Measurements from ENCODE around the gene INSIG1. TPM values are rescaled to one million over a fixed set of nuclear protein-coding genes. Genes with fewer than 3 reads are reported as not detected.

Gene INSIG1
- polyA plus RNA-seq, 1 of the 3 experiments (the other 2 are of a cell fraction): 6.4 TPM

- no peak for TF ChIP-seq EZH2phosphoT487 (IDR thresholded peaks at IDR 0.05; ENCODE audit: borderline replicate concordance, low read depth)
- TF ChIP-seq TEAD4 (IDR thresholded peaks at IDR 0.05; ENCODE audit: borderline replicate concordance, insufficient read depth): no peak
- TF ChIP-seq SMC3 (IDR thresholded peaks at IDR 0.05; ENCODE audit: low read depth, low read length): no peak
- no peak for TF ChIP-seq USF2 (IDR thresholded peaks at IDR 0.05; ENCODE audit: borderline replicate concordance, low read depth, low read length)
- TF ChIP-seq POLR2AphosphoS5 (IDR thresholded peaks at IDR 0.05; ENCODE audit: low read depth, low read length): no peak
Measured at GRCh38 chr7:155341463-155341983, 43.8 kb downstream of the INSIG1 start (continued).

- no peak overlapping the region for H3K27ac ChIP-seq (ENCODE audit: low read depth in 2 of 2, low read length in 1 of 2)
- H3K9me2 ChIP-seq: no peaks in the 10 kb centered on the region
- H3K4me1 ChIP-seq (ENCODE audit: control insufficient read depth in 1 of 2, insufficient read depth in 2 of 2, low read depth in 1 of 2, low read length in 1 of 2): peaks cover 0 to 3% of the 10 kb centered on the region in 2 experiments; a peak in 1 of 4 replicates
- 43% methylated on average over 11 of the region's 11 CpGs for WGBS (ENCODE audit: low lambda C conversion rate)
- H2AFZ ChIP-seq (ENCODE audit: low read depth): no peak overlapping the region
- POLR2A ChIA-PET: no interaction called here
- H3K79me2 ChIP-seq (ENCODE audit: insufficient read depth): no peaks in the 10 kb centered on the region
- CTCF ChIA-PET: interaction anchor here (0.9 to 4.8 kb wide), 8 partner anchors 11 to 428 kb away, joined by 3 to 176 read pairs (median 4); no protein-coding TSS in a partner anchor
- DNase-seq: no peak
- no peaks in the 10 kb centered on the region for H3F3A ChIP-seq (replicated peaks; ENCODE audit: insufficient read depth)
- no peak overlapping the region for H3K4me2 ChIP-seq
- H3K27me3 ChIP-seq (ENCODE audit: insufficient read depth): peaks cover 29% of the 10 kb centered on the region
- H3K9me3 ChIP-seq: no peaks in the 10 kb centered on the region
- TF ChIP-seq SIN3A (IDR thresholded peaks at IDR 0.05; ENCODE audit: borderline replicate concordance, low read depth, low read length): no peak
- no peak for TF ChIP-seq FOSL2 (IDR thresholded peaks at IDR 0.05; ENCODE audit: borderline replicate concordance, low read depth)
- no peak for TF ChIP-seq MAX (IDR thresholded peaks at IDR 0.05; ENCODE audit: low read depth)
- TF ChIP-seq NFIC (IDR thresholded peaks at IDR 0.05; ENCODE audit: borderline replicate concordance): no peak
- no peaks in the 10 kb centered on the region for H3K36me3 ChIP-seq (replicated peaks in 1 of 2; ENCODE audit: control insufficient read depth in 1 of 2, insufficient read depth in 2 of 2, low read length in 1 of 2)
- no peak overlapping the region for H3K4me3 ChIP-seq (ENCODE audit: low read depth in 2 of 2, low read length in 1 of 2)
- H3K9ac ChIP-seq: no peak overlapping the region
- H4K20me1 ChIP-seq (ENCODE audit: insufficient read depth): no peaks in the 10 kb centered on the region
Measured at GRCh38 chr7:155342313-155342712, 44.6 kb downstream of the INSIG1 start.

- ChIA-PET CTCF (interaction anchor here (0.6 to 4.8 kb wide), 11 partner anchors 13 to 429 kb away, joined by 3 to 176 read pairs (median 5); no protein-coding TSS in a partner anchor), POLR2A (no interaction called here)
- no peak overlapping the region for H2AFZ ChIP-seq (ENCODE audit: low read depth)
- 69% methylated on average over 7 of the region's 7 CpGs for WGBS (ENCODE audit: low lambda C conversion rate)
- H4K20me1 ChIP-seq (ENCODE audit: insufficient read depth): no peaks in the 10 kb centered on the region
- no peak overlapping the region for H3K9ac ChIP-seq
- H3K36me3 ChIP-seq (replicated peaks in 1 of 2; ENCODE audit: control insufficient read depth in 1 of 2, insufficient read depth in 2 of 2, low read length in 1 of 2): no peaks in the 10 kb centered on the region
- H3K4me2 ChIP-seq: no peak overlapping the region
- H3K9me3 ChIP-seq: no peaks in the 10 kb centered on the region
- no peak for DNase-seq
- H3K9me2 ChIP-seq: no peaks in the 10 kb centered on the region
- no peaks in the 10 kb centered on the region for H3K79me2 ChIP-seq (ENCODE audit: insufficient read depth)
- H3K4me1 ChIP-seq (ENCODE audit: control insufficient read depth in 1 of 2, insufficient read depth in 2 of 2, low read depth in 1 of 2, low read length in 1 of 2): peaks cover 0 to 3% of the 10 kb centered on the region in 2 experiments; a peak in 1 of 4 replicates
- H3K27me3 ChIP-seq (ENCODE audit: insufficient read depth): peaks cover 29% of the 10 kb centered on the region
- no peak overlapping the region for H3K4me3 ChIP-seq (ENCODE audit: low read depth in 2 of 2, low read length in 1 of 2)
- no peaks in the 10 kb centered on the region for H3F3A ChIP-seq (replicated peaks; ENCODE audit: insufficient read depth)
- no peak overlapping the region for H3K27ac ChIP-seq (ENCODE audit: low read depth in 2 of 2, low read length in 1 of 2)
- TF ChIP-seq NRF1 (IDR thresholded peaks at IDR 0.05; ENCODE audit: low read depth, low read length) (no peak), MAX (IDR thresholded peaks at IDR 0.05; ENCODE audit: low read depth) (no peak), CHD2 (IDR thresholded peaks at IDR 0.05; ENCODE audit: low read length, partially characterized antibody) (no peak), GABPA (IDR thresholded peaks at IDR 0.05; ENCODE audit: low read depth) (no peak), RFX5 (IDR thresholded peaks at IDR 0.05; ENCODE audit: low read length) (no peak), CTCF (IDR thresholded peaks at IDR 0.05) (no peak), USF2 (IDR thresholded peaks at IDR 0.05; ENCODE audit: borderline replicate concordance, low read depth, low read length) (no peak), USF1 (IDR thresholded peaks at IDR 0.05; ENCODE audit: borderline replicate concordance, low read depth) (no peak), RAD21 (IDR thresholded peaks at IDR 0.05; ENCODE audit: low read length) (no peak), ELF1 (IDR thresholded peaks at IDR 0.05) (no peak), SMC3 (IDR thresholded peaks at IDR 0.05; ENCODE audit: low read depth, low read length) (no peak), ZBTB33 (IDR thresholded peaks at IDR 0.05; ENCODE audit: borderline replicate concordance, low read depth) (no peak)
Measured at GRCh38 chr7:155343150-155343549, 45.5 kb downstream of the INSIG1 start.

All from SK-N-SH (cell line).